WTC11 (cell line): ENCODE data around the gene SEC61A1. TPM values are rescaled to one million over a fixed set of nuclear protein-coding genes. Genes with fewer than 3 reads are reported as not detected.

Experiments
- ATAC-seq: fragments of 200-7000 bp; cut with Tn5 transposase; 2 replicates; pipeline ENCODE4 v1.10.0; 2021; ENCODE audit warnings: mild to moderate bottlenecking, moderate library complexity
- CTCF ChIA-PET: fragments of 300-600 bp; sonication (Branson Sonifier 250); formaldehyde crosslinking; loops from one replicate; lab custom pipeline; 2021; ENCODE audit warnings: antibody characterized with exemption; lab: Charles Lee
- POLR2A ChIA-PET: fragments of 350-600 bp; sonication (Branson Sonifier 250); formaldehyde crosslinking; loops from one replicate; lab custom pipeline; 2021; ENCODE audit warnings: antibody characterized with exemption; lab: Charles Lee
- DNase-seq: peaks from one replicate; pipeline ENCODE4 v3.0.0; 2021; ENCODE audit warnings: low spot score
- H3K27ac Mint-ChIP-seq: 2 replicates; pipeline ENCODE4 v1.8.0; 2021; ENCODE audit warnings: mixed read lengths
- H3K27me3 Mint-ChIP-seq: 2 replicates; pipeline ENCODE4 v1.8.0; 2021; ENCODE audit warnings: low read depth, mild to moderate bottlenecking, moderate library complexity, mixed read lengths
- H3K36me3 Mint-ChIP-seq: 2 replicates; pipeline ENCODE4 v1.8.0; 2021; ENCODE audit warnings: mixed read lengths
- H3K4me1 Mint-ChIP-seq: 2 replicates; pipeline ENCODE4 v1.8.0; 2022; ENCODE audit warnings: mixed read lengths
- H3K4me3 Mint-ChIP-seq: 2 replicates; pipeline ENCODE4 v1.8.0; 2021; ENCODE audit warnings: mild to moderate bottlenecking, moderate library complexity, mixed read lengths
- H3K9me3 Mint-ChIP-seq: 2 replicates; pipeline ENCODE4 v1.8.0; 2021; ENCODE audit warnings: mixed read lengths
- CREB1 ChIP-seq: sonication (generic); formaldehyde crosslinking; IDR thresholded peaks from 2 replicates; pipeline ENCODE4 v1.8.0; 2023; ENCODE audit warnings: mild to moderate bottlenecking, missing genetic modification reagents
- CREM ChIP-seq: sonication (generic); formaldehyde crosslinking; IDR thresholded peaks from 2 replicates; pipeline ENCODE4 v1.8.1; 2022; ENCODE audit warnings: mild to moderate bottlenecking, missing genetic modification reagents, moderate library complexity
- ELF4 ChIP-seq: sonication (generic); formaldehyde crosslinking; IDR thresholded peaks from 2 replicates; pipeline ENCODE4 v1.8.1; 2022; ENCODE audit warnings: low read depth, mild to moderate bottlenecking, moderate library complexity, missing genetic modification reagents
- PRRX2 ChIP-seq: fragments of 250-450 bp; sonication (Bioruptor Pico); IDR thresholded peaks from 2 replicates; pipeline ENCODE4 v1.8.0; 2021; ENCODE audit warnings: mild to moderate bottlenecking
- RORB ChIP-seq: fragments of 250-450 bp; sonication (Bioruptor Pico); IDR thresholded peaks from 2 replicates; pipeline ENCODE4 v1.9.0; 2021; ENCODE audit warnings: mild to moderate bottlenecking
- SMAD3 ChIP-seq: sonication (generic); formaldehyde crosslinking; IDR thresholded peaks from 2 replicates; pipeline ENCODE4 v1.8.0; 2022; ENCODE audit warnings: missing genetic modification reagents, mild to moderate bottlenecking, borderline replicate concordance
- TEAD1 ChIP-seq: sonication (generic); formaldehyde crosslinking; IDR thresholded peaks from 2 replicates; pipeline ENCODE4 v1.8.0; 2022; ENCODE audit warnings: mild to moderate bottlenecking, missing genetic modification reagents
- ZNF138 ChIP-seq: sonication (generic); formaldehyde crosslinking; conservative IDR thresholded peaks from 2 replicates; pipeline ENCODE4 v1.8.1; 2022; ENCODE audit warnings: mild to moderate bottlenecking, moderate library complexity, missing genetic modification reagents
- total RNA-seq: library from RNA; stranded (reverse); gene quantifications from 3 replicates; pipeline ENCODE4 v1.2.3, GENCODE V29; 2021
- TF ChIP-seq, protein P1 (sequence below): sonication (generic); formaldehyde crosslinking; IDR thresholded peaks from 2 replicates; pipeline ENCODE4 v1.8.1; 2023; ENCODE audit warnings: mild to moderate bottlenecking, missing genetic modification reagents, borderline replicate concordance
- TF ChIP-seq, protein P2 (sequence below): fragments of 250-450 bp; sonication (Bioruptor Pico); IDR thresholded peaks from 2 replicates; pipeline ENCODE4 v2.1.2; 2022; ENCODE audit warnings: mild to moderate bottlenecking, moderate library complexity
- TF ChIP-seq, protein P3 (sequence below): fragments of 250-450 bp; sonication (Bioruptor Pico); IDR thresholded peaks from 2 replicates; pipeline ENCODE4 v1.9.0; 2021; ENCODE audit warnings: mild to moderate bottlenecking, borderline replicate concordance
- TF ChIP-seq, protein P4 (sequence below): sonication (generic); formaldehyde crosslinking; conservative IDR thresholded peaks from 2 replicates; pipeline ENCODE4 v1.8.1; 2022; ENCODE audit warnings: mild to moderate bottlenecking, missing genetic modification reagents
- TF ChIP-seq, protein P5 (sequence below): sonication (generic); formaldehyde crosslinking; IDR thresholded peaks from 2 replicates; pipeline ENCODE4 v1.8.1; 2022; ENCODE audit warnings: low read depth, mild to moderate bottlenecking, moderate library complexity, missing genetic modification reagents, borderline replicate concordance
- TF ChIP-seq, protein P6 (sequence below): sonication (generic); formaldehyde crosslinking; IDR thresholded peaks from 2 replicates; pipeline ENCODE4 v1.8.1; 2023; ENCODE audit warnings: mild to moderate bottlenecking, missing genetic modification reagents, moderate library complexity
- TF ChIP-seq, protein P7 (sequence below): sonication (generic); formaldehyde crosslinking; IDR thresholded peaks from 2 replicates; pipeline ENCODE4 v1.8.1; 2022; ENCODE audit warnings: mild to moderate bottlenecking, moderate library complexity, missing genetic modification reagents
- TF ChIP-seq, protein P8 (sequence below): fragments of 250-450 bp; sonication (Bioruptor Pico); conservative IDR thresholded peaks from 2 replicates; pipeline ENCODE4 v1.9.0; 2021; ENCODE audit warnings: mild to moderate bottlenecking

The SEC61A1 gene
- total RNA-seq, 1 experiment from 2014 or later = 152 TPM

DNA sequence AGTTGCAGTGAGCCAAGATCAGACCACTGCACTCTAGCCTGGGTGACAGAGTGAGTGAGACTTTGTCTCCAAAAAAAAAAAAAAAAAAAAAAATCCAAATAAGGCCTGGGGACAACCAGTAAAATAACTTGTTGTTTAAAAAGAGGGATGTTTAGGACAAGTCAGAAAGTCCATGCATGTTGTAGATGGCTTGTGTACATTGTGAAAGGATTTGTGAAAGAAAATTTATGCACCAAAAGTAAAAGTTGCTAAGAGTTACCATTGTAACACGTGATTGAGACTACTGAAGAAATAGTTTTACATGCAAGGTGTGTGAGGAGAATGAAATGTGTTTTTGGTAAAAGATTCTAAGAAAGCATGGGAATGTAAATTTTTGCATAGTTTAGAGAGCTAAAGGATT is 35.7 kb upstream of the SEC61A1 start:
- peaks cover 12% of the 10 kb centered on the region for H3K27me3 Mint-ChIP-seq
- H3K36me3 Mint-ChIP-seq = peaks cover 14% of the 10 kb centered on the region
- peaks cover 25% of the 10 kb centered on the region for H3K9me3 Mint-ChIP-seq
- DNase-seq = no peak
- no peak for TF ChIP-seq RORB
- TF ChIP-seq, protein P1, sequence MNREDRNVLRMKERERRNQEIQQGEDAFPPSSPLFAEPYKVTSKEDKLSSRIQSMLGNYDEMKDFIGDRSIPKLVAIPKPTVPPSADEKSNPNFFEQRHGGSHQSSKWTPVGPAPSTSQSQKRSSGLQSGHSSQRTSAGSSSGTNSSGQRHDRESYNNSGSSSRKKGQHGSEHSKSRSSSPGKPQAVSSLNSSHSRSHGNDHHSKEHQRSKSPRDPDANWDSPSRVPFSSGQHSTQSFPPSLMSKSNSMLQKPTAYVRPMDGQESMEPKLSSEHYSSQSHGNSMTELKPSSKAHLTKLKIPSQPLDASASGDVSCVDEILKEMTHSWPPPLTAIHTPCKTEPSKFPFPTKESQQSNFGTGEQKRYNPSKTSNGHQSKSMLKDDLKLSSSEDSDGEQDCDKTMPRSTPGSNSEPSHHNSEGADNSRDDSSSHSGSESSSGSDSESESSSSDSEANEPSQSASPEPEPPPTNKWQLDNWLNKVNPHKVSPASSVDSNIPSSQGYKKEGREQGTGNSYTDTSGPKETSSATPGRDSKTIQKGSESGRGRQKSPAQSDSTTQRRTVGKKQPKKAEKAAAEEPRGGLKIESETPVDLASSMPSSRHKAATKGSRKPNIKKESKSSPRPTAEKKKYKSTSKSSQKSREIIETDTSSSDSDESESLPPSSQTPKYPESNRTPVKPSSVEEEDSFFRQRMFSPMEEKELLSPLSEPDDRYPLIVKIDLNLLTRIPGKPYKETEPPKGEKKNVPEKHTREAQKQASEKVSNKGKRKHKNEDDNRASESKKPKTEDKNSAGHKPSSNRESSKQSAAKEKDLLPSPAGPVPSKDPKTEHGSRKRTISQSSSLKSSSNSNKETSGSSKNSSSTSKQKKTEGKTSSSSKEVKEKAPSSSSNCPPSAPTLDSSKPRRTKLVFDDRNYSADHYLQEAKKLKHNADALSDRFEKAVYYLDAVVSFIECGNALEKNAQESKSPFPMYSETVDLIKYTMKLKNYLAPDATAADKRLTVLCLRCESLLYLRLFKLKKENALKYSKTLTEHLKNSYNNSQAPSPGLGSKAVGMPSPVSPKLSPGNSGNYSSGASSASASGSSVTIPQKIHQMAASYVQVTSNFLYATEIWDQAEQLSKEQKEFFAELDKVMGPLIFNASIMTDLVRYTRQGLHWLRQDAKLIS (CRISPR knock-in tag) = no peak
- no peak for TF ChIP-seq PRRX2
- TF ChIP-seq TEAD1 (CRISPR knock-in tag) = no peak
- no peak for TF ChIP-seq ZNF138 (CRISPR knock-in tag)
- TF ChIP-seq, protein P2, sequence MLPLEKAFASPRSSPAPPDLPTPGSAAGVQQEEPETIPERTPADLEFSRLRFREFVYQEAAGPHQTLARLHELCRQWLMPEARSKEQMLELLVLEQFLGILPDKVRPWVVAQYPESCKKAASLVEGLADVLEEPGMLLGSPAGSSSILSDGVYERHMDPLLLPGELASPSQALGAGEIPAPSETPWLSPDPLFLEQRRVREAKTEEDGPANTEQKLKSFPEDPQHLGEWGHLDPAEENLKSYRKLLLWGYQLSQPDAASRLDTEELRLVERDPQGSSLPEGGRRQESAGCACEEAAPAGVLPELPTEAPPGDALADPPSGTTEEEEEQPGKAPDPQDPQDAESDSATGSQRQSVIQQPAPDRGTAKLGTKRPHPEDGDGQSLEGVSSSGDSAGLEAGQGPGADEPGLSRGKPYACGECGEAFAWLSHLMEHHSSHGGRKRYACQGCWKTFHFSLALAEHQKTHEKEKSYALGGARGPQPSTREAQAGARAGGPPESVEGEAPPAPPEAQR (CRISPR knock-in tag) = no peak
- no peak for TF ChIP-seq CREB1
- TF ChIP-seq, protein P3, sequence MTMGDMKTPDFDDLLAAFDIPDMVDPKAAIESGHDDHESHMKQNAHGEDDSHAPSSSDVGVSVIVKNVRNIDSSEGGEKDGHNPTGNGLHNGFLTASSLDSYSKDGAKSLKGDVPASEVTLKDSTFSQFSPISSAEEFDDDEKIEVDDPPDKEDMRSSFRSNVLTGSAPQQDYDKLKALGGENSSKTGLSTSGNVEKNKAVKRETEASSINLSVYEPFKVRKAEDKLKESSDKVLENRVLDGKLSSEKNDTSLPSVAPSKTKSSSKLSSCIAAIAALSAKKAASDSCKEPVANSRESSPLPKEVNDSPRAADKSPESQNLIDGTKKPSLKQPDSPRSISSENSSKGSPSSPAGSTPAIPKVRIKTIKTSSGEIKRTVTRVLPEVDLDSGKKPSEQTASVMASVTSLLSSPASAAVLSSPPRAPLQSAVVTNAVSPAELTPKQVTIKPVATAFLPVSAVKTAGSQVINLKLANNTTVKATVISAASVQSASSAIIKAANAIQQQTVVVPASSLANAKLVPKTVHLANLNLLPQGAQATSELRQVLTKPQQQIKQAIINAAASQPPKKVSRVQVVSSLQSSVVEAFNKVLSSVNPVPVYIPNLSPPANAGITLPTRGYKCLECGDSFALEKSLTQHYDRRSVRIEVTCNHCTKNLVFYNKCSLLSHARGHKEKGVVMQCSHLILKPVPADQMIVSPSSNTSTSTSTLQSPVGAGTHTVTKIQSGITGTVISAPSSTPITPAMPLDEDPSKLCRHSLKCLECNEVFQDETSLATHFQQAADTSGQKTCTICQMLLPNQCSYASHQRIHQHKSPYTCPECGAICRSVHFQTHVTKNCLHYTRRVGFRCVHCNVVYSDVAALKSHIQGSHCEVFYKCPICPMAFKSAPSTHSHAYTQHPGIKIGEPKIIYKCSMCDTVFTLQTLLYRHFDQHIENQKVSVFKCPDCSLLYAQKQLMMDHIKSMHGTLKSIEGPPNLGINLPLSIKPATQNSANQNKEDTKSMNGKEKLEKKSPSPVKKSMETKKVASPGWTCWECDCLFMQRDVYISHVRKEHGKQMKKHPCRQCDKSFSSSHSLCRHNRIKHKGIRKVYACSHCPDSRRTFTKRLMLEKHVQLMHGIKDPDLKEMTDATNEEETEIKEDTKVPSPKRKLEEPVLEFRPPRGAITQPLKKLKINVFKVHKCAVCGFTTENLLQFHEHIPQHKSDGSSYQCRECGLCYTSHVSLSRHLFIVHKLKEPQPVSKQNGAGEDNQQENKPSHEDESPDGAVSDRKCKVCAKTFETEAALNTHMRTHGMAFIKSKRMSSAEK (CRISPR knock-in tag) = no peak
- no peak for TF ChIP-seq CREM (CRISPR knock-in tag)
- TF ChIP-seq, protein P4, sequence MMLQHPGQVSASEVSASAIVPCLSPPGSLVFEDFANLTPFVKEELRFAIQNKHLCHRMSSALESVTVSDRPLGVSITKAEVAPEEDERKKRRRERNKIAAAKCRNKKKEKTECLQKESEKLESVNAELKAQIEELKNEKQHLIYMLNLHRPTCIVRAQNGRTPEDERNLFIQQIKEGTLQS (CRISPR knock-in tag) = no peak
- TF ChIP-seq, protein P5, sequence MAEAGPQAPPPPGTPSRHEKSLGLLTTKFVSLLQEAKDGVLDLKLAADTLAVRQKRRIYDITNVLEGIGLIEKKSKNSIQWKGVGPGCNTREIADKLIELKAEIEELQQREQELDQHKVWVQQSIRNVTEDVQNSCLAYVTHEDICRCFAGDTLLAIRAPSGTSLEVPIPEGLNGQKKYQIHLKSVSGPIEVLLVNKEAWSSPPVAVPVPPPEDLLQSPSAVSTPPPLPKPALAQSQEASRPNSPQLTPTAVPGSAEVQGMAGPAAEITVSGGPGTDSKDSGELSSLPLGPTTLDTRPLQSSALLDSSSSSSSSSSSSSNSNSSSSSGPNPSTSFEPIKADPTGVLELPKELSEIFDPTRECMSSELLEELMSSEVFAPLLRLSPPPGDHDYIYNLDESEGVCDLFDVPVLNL (CRISPR knock-in tag) = no peak
- TF ChIP-seq, protein P6, sequence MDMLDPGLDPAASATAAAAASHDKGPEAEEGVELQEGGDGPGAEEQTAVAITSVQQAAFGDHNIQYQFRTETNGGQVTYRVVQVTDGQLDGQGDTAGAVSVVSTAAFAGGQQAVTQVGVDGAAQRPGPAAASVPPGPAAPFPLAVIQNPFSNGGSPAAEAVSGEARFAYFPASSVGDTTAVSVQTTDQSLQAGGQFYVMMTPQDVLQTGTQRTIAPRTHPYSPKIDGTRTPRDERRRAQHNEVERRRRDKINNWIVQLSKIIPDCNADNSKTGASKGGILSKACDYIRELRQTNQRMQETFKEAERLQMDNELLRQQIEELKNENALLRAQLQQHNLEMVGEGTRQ = no peak
- TF ChIP-seq, protein P7, sequence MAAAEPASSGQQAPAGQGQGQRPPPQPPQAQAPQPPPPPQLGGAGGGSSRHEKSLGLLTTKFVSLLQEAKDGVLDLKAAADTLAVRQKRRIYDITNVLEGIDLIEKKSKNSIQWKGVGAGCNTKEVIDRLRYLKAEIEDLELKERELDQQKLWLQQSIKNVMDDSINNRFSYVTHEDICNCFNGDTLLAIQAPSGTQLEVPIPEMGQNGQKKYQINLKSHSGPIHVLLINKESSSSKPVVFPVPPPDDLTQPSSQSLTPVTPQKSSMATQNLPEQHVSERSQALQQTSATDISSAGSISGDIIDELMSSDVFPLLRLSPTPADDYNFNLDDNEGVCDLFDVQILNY = no peak
- TF ChIP-seq, protein P8, sequence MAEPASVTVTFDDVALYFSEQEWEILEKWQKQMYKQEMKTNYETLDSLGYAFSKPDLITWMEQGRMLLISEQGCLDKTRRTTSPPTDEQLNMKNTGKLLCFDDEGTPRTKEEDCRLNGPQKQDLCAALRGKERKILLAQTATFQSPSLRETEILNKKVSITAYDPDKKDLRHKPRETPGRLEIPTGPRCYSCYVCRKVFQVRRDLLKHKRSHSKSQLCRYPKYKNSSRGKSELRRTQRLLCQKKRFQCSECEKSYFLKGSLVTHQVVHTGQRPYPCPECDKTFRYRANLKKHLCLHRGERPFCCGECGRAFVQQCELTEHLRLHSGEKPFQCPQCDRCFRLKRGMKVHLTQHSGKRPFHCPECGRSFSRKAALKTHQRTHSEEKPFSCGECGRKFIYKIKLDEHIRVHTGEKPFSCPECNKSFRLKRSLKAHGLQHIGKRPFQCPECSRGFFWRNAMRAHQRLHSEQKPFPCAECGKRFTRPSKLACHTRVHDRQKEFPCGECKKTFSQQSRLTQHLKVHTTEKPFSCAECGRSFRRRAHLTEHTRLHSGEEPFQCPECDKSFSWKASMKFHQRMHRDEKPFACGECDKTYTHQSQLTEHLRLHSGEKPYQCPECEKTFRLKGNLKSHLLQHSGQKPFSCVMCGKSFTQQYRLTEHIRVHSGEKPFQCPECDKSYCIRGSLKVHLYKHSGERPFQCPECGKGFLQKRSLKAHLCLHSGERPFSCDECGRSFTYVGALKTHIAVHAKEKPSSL = no peak
- no peak for TF ChIP-seq SMAD3 (CRISPR knock-in tag)
- TF ChIP-seq ELF4 (CRISPR knock-in tag) = no peak
- CTCF ChIA-PET = interaction anchor here (0.7 to 1.0 kb wide), 2 partner anchors 10 to 945 kb away, joined by 3 read pairs; no protein-coding TSS in a partner anchor
- no peak overlapping the region for H3K4me3 Mint-ChIP-seq
- no peak overlapping the region for H3K27ac Mint-ChIP-seq
- no peak for ATAC-seq
- POLR2A ChIA-PET = no interaction called here
- peaks cover 2% of the 10 kb centered on the region for H3K4me1 Mint-ChIP-seq
